ENCODE measurements around the gene XIRP1.

DNA sequence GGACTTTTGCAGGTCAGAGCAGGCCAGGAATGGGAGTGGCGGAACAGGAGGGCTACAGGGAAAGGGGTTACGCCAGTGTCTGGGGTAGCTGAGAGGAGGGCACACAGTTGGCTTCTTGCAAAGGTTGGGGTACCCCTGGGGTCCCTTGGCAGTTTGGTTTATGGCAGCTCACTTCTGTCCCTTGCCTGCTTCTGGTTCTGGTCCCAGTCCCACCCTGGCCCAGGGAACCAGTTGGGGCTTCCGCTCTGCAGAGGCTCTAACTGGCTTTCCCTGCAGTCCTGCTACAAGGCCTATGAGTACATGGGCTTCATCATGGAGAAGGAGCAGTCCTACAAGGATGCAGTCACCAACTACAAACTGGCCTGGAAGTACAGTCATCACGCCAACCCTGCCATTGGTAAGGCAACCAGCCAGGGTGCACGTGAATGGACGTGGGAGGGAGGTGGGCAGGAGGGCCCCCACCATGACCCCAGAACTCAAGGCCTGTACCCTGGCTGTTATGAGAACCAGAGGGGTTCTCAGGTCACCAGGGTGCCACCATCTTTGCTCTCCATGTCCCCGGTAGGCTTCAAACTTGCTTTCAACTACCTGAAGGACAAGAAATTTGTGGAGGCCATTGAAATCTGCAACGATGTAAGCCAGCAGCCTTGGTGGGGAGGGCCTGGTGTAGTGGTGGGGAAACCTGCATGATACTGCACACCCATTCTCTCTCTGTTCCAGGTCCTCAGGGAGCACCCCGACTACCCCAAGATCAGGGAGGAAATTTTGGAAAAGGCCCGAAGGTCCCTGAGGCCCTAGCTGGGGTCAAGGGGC, 54.2 kb downstream of the XIRP1 start:
- TF ChIP-seq, protein P1, sequence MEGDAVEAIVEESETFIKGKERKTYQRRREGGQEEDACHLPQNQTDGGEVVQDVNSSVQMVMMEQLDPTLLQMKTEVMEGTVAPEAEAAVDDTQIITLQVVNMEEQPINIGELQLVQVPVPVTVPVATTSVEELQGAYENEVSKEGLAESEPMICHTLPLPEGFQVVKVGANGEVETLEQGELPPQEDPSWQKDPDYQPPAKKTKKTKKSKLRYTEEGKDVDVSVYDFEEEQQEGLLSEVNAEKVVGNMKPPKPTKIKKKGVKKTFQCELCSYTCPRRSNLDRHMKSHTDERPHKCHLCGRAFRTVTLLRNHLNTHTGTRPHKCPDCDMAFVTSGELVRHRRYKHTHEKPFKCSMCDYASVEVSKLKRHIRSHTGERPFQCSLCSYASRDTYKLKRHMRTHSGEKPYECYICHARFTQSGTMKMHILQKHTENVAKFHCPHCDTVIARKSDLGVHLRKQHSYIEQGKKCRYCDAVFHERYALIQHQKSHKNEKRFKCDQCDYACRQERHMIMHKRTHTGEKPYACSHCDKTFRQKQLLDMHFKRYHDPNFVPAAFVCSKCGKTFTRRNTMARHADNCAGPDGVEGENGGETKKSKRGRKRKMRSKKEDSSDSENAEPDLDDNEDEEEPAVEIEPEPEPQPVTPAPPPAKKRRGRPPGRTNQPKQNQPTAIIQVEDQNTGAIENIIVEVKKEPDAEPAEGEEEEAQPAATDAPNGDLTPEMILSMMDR (IDR thresholded peaks at IDR 0.05; ENCODE audit: low read depth, low read length), result no peak
- TF ChIP-seq EZH2phosphoT487 (IDR thresholded peaks at IDR 0.05; ENCODE audit: low read depth), result no peak

Data from OCI-LY3 (cell line).